Hematopoietic multipotent progenitor cell treated with erythropoietin and hydrocortisone succinate and interleukin-3 and kit ligand, for 8 days (in vitro differentiated cells): ENCODE data around the gene CSPG4.
"Not testable (repeated sequence)": the region's sequence is repeated elsewhere in the genome, so short reads cannot be mapped to it uniquely, and the experiment has no call there.

Experiments used
- DNase-seq: peaks from one replicate; pipeline ENCODE4 v3.0.0-alpha.2; 2015

Gene CSPG4

GRCh38 chr15:75712668-75713337 lies at the start of gene CSPG4:
TSS of gene CSPG4 (minus strand) at chr15:75712848. CDS start at chr15:75712755, 93 bp downstream.
- DNase-seq = no peak

GRCh38 chr15:75762357-75762718 lies 49.7 kb upstream of the CSPG4 start:
- DNase-seq = not testable (repeated sequence)

GRCh38 chr15:75761446-75762356 lies 49.1 kb upstream of the CSPG4 start:
- DNase-seq = no peak

GRCh38 chr15:75760704-75761435 lies 48.2 kb upstream of the CSPG4 start:
- no peak for DNase-seq

- DNase-seq = not testable (repeated sequence)
Measured at GRCh38 chr15:75760131-75760520, 47.5 kb upstream of the CSPG4 start.

- peak; percentile 25 for DNase-seq
Measured at GRCh38 chr15:75759416-75760130, 46.9 kb upstream of the CSPG4 start.

- DNase-seq = peak; percentile 93
Measured at GRCh38 chr15:75758071-75758872, 45.6 kb upstream of the CSPG4 start.

GRCh38 chr15:75754871-75755270 lies 42.2 kb upstream of the CSPG4 start:
- DNase-seq = not testable (repeated sequence)

GRCh38 chr15:75753145-75753544 lies 40.5 kb upstream of the CSPG4 start:
- DNase-seq = no peak

GRCh38 chr15:75751891-75752290 lies 39.2 kb upstream of the CSPG4 start:
- DNase-seq = no peak

- no peak for DNase-seq
Measured at GRCh38 chr15:75751116-75751875, 38.6 kb upstream of the CSPG4 start.

GRCh38 chr15:75750261-75751050 lies 37.8 kb upstream of the CSPG4 start:
- no peak for DNase-seq

- no peak for DNase-seq
Measured at GRCh38 chr15:75749820-75750219, 37.2 kb upstream of the CSPG4 start.

GRCh38 chr15:75748882-75749281 lies 36.2 kb upstream of the CSPG4 start:
- not testable (repeated sequence) for DNase-seq

GRCh38 chr15:75747121-75747520 lies 34.5 kb upstream of the CSPG4 start:
- not testable (repeated sequence) for DNase-seq

- DNase-seq = no peak
Measured at GRCh38 chr15:75745305-75745704, 32.7 kb upstream of the CSPG4 start.

GRCh38 chr15:75742346-75742745 lies 29.7 kb upstream of the CSPG4 start:
- not testable (repeated sequence) for DNase-seq

- DNase-seq = no peak
Measured at GRCh38 chr15:75739791-75740190, 27.1 kb upstream of the CSPG4 start.

GRCh38 chr15:75738647-75739325 lies 26.1 kb upstream of the CSPG4 start:
- peak; percentile 92 for DNase-seq
